GM21737 (cell line): Measurements from ENCODE around the gene NCBP2.
"Not testable (repeated sequence)": the region's sequence is repeated elsewhere in the genome, so short reads cannot be mapped to it uniquely, and the experiment has no call there.

Experiments used
- ATAC-seq: cut with Tn5 transposase; IDR thresholded peaks from one replicate; pipeline ENCODE4 v1.9.1; 2021; ENCODE audit warnings: mild to moderate bottlenecking, moderate library complexity; ENCODE audit not compliant: unreplicated experiment

NCBP2 gene

DNA sequence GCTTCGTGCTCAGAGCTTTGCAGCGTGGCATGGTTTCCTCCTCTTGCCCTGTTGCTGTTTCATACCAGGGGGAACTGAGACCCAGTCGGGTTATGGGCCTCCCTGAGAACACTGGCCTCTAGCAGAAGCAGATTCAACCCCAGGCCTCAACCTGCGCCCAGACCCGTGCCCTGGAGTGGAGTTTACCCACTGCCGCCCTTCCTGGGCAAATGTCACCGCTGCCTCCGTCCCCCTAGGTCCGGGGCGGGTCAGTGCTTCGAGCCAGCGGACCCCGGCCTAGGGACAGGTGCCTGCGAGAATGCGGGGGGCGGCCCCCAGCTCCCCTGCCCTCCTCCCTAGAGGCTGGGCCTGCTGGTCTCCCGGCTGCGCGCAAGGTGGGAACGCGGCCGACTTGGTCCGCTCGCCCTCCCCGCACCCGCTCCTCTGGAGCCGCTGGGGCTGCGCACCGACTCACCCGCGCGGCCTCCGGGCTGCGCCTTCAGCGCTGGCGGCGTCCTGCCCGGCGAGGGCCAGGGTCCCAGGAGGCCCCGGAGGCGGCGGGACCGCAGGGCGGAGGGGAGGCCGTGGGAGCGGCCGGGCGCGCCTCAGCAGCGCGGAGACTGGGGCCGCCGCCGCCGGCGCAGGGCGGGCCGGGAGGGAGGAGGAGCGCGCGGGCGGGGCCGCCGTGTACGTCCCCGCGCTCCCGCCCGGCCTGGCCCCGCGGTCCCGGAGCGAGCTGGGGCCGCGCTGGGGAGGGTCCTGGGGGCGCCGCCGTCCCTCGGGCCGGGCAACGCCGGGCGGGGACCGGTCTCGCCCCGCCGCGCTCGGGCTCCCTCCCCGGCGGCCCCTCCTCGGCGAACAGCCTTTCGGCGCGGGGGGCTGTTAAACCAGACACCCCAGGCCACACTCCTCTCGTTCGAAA lies 26.2 kb upstream of the NCBP2 start, which contains the start of gene PIGZ:
PIGZ (minus strand) TSS at position 601 of the 901 bp plus-strand sequence. CDS start 16,802 bp downstream, outside the sequence.
- ATAC-seq = peak; percentile 63

DNA sequence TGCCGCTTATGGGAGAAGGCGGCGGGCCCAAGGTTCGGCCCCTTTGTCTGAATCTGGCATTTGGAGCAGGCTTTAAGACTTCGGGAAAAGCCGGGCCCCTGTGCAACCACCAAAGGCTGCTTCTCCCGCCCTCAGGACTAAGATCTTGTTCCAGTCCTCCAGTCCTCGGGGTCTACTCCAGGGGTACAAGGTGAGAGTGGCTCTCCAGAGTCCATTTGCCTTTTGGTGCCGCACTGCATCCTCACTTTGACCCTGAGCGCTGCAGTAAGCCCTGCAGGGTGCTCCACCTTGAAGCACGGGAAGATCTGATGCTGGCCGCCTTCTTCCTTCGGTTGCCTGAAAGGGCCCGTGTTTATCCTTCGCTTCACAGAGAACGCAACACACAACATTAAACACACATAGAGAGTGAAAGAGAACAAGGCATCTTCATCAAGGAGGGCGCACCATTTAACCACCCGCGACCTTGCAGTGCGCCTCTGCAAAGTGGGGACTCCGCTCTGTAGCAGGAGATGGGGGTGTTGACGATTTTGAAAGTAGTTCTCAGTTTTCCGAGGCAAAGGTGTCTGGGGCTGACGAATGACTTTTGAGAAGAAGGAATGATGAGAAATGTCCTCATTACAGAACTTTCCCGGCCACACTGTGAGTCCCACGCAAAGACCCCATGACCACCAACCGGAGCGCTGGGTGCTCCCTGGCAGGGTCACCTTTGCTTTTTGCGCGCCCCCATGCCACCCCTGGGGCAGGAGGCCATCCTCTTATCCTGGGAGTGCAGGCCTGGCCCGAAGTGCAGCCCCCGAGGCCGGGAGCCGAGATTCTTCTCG lies 25.3 kb upstream of the NCBP2 start:
- no peak for ATAC-seq

DNA sequence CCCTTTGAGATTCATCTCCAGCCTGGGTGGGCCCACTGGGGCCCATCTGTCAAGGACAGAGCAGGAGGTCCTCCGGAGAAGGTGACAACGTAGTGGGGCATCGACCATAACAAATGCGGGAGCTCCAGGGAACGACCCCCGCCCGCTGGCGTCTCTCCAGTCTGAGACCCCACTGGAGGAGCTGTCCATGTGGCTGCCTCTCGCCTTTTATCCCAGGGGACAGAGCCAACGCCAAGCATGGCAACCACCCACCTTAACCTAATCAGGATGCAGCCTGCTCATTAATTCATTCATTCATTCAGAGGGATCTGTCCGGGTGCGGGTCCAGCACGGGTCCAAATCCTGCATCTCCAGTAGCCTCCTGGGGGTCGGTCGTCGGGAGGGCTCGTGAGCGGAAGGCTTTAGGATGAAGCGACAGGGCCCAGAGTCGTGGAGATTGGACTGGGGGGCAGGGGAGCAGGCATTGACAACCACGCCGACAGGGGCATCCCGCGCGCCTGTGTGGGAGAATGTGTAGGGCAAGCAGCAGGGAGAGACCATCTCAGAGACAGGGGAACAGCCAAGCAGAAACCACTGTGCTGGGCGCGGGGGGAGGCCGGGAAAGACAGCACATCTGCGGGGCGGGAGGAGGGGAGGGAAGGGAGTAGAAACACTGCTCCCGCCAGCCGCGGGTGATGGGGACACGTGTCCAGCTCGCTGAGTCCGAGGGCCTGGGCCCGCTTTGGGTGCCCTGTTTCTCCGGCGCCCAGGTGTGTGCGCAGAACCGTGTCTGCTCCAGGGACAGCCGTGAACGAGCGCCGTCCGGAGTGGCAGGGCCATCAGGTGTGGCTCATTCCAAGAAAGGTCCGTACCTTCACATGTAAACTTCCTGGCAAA lies 24.4 kb upstream of the NCBP2 start:
- no peak for ATAC-seq

DNA sequence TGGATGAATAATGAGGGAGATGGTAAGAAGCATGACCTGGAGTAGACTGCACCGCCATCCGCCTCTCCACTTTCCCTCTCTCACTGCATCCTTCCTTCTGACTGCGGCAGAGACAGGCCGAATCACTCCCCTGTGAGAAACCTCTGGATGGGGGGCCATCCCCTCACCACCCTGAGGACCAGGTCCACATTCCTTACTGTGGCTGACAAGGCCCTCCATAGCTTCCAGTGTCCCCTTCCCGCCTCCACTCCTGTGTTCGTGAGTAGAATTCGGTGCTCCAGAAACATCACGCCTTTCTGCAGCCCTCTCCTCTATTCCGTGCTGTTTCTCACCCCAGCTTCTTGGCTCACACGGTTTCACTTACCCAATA lies 23.5 kb upstream of the NCBP2 start:
- no peak for ATAC-seq

DNA sequence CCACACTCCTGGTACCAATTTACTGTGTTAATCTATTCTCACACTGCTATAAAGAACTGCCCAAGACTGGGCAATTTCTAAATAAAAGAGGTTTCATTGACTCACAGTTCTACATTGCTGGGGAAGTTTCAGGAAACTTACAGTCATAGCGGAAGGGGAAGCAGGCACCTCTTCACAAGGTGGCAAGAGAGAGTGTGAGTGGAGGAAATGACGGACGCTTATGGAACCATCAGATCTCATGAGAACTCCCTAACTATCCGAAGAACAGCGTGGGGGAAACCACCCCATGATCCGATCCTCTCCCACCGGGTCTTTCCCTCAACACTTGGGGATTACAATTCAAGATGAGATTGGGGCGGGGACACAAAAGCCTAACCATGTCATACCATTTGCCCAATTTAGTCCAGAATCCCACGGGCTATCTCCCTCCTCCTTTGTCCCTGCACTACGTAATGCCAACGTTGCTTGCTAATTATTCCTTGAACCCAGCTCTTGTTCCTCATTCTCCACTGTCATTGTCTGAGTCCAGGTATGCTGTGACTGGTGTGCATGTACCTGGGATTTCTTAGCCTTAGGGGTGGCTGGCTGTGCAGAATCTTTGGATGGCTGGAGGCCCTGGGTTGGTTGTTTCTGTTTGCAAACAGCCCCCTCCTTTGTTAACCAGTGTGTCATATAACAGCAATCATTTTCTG lies 22.9 kb upstream of the NCBP2 start:
- ATAC-seq = no peak

DNA sequence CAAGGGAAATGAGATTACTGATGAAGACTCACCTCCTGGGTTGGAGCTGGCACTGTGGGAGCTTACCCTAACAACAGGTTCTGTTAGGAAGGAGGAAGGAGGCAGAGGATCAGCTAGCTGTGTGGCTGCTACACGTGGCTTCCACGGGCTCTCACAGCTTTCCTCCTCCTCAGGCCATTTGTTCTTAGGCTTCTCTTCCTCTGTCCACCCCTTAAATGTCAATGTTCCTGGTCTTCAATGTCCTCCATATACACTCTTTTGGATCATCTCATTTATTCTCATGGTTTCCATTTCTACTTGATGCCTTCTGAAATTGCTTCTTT lies 21.3 kb upstream of the NCBP2 start:
- ATAC-seq = no peak

DNA sequence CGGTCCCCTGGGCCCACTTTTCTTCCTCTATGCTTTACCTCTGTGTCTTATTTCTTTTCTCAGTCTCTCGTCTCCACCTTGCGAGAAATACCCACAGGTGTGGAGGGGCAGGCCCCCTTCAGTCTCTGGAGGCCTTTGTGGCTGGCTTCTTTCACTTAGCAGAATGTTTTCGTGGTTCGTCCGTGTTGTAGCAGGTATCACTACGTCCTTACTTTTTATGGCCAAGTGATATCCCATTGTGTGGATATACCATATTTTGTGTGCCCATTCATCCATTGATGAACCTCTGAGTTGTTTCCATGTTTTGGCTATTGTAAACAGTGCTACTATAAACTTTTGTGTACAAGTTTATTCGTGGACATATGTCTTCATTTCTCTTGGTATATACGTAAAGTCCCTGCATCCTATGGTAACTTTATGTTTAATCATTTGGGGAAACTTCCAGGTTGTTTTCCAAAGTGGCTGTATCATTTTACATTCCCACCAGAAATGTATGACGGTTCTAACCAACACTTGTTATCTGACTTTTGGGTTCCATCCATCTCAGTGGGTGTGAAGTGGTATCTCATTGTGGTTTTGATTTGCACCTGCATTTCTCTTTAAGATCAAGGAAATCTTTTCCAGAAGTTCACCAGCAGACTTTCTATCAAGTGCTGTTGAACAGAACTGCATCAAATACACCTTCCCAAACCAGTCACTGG lies 20.8 kb upstream of the NCBP2 start:
- no peak for ATAC-seq

DNA sequence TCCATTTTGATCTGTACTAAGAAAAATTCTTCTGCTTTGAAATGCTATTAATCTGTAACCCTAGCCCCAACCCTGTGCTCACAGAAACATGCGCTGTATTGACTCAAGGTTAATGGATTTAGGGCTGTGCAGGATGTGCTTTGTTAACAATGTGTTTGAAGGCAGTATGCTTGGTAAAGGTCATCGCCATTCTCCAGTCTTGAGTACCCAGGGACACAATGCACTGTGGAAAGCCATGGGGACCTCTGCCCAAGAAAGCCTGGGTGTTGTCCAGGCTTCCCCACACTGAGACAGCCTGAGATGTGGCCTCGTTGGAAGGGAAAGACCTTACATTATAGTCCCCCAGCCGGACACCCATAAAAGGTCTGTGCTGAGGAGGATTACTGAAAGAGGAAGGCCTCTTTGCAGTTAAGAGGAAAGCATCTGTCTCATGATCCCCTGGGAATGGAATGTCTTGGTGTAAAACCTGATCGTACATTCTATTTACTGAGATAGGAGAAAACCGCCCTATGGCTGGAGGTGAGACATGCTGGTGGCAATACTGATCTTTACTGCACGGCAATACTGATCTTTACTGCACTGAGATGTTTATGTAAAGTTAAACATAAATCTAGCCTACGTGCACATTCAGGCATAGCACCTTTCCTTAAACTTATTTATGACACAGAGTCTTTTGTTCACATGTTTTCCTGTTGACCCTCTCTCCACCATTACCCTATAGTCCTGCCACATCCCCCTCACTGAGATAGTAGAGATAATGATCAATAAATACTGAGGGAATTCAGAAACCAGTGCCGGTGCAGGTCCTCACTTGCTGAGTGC lies 20.0 kb upstream of the NCBP2 start:
- no peak for ATAC-seq

DNA sequence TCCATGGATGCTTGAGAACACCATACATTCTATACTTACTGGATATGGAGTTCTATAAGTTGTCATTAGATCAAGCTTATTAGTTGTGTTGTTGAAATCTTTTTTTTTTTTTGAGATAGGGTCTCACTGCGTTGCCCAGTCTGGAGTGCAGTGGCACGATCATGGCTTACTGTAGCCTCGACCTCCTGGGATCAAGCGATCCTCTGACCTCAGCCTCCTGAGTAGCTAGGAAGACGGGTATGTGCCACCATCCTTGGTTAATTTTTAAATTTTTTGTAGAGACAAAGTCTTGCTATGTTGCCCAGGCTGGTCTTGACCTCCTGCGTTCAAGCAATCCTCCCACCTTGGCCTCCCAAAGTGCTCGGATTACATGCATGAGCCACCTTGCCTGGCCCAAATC lies 12.5 kb upstream of the NCBP2 start:
- ATAC-seq = no peak

DNA sequence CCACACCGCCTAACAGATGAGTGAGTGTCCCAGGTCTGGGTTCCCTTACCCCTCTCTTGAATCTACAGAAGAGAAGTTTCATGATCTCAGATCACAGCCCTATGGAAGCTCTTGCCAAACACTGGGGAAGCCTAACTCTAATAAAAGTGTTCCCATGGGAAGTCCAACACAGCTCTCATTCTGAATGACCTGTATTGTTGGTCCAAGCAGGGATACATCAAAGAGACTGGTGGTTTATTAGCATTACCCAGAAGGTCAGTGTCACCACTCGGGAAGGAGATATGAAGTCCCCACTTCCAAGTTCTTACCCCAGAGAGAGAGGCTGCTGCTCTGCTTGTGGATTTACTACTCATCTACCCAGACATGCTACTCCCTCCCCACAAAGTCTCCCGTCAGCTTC lies 9.0 kb upstream of the NCBP2 start:
- no peak for ATAC-seq

DNA sequence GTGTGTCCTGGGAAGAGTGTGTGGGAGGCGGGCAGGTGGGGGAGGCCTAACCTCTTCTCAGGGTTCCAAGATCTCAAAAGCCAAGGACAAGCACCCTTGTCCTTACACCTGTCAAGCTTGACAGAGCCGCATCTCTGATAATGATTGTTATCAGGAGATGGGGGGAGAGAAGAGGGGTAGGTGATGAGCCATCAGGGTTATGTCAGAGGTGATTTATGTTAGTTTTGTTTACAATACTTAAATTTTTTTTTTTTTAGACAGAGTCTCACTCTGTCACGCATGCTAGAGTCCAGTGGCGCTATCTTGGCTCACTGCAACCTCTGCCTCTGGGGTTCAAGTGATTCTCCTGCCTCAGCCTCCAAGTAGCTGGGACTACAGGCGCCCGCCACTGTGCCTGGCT lies 7.4 kb upstream of the NCBP2 start:
- ATAC-seq = no peak

DNA sequence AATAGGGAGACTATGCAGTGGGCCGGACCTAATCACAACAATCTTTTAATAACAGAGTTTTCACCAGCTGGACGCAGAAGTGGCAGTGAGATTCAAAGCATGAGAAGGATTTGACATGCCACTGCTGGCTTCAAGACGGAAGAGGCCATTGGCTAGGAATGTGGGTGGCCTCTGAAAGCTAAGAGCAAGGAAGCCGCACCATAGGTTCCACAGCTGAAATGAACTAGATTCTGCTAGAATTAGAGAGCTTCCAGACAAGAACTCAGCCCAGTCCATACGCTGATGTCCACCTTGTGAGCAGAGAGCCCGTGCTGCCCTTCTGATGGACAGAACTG lies 6.9 kb upstream of the NCBP2 start:
- ATAC-seq = no peak

DNA sequence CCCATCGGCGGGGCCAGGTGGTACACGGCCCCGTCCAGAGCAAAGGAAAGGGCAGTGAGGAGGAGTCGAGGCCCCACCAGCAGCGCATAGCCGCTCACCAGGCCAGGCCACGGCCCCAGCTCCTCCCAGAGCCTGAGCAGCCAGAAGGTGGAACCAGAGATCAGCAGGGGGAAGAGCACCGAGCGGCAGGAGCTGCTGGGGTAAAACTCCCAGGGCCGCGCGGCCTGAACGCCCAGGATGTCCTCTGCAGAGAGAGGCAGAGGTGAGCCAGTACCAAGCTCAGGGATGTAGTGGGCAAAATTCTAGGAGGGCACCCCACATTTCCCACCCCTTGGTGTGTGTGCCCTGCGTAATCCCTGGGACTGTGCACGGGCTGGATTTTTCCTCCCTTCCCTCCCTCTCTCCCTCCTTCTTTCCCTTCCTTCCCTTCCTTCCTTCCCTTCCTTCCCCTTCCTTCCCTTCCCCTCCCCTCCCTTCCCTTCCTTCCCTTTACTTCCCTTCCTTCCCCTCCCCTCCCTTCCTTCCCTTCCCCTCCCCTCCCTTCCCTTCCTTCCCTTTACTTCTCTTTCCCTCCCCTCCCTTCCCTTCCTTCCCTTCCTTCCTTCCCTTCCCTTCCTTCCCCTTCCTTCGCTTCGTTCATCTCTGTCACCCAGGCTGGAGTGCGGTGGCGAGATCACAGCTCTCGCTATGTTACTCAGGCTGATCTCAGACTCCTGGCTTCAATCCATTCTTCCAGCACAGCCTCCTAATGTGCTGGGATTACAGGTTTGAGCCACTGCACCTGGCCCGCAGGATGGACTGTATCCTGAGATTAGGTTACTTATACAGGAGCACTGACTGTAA lies 6.3 kb upstream of the NCBP2 start:
- no peak for ATAC-seq

DNA sequence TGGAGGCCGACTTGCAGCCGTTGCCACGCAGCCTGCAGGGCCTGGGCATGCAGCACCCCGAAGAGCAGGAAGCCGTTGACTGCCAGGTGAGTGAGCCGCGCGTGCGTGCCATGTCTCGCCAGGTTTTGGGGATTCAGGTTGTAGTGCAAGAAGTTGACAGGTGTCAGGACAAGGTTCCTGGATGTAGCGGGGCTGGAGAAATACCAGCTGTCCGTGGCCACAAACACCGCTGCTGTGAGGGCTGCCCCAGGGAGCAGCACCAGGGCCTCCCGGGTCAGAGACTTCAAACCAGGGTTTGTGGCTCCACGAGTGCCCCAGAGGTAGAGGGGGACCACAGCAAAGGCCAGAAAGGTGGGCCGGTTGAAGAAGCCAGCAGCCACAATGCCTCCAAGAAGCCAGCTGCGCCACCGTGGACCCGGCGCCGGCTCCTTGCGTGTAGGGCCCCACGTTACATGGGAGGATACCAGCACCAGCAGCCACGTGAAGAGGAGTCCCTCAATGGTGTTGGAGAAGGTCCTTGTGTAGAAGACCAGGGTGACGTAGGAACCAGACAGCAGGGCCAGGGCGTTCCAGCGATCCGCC lies 5.6 kb upstream of the NCBP2 start:
- ATAC-seq = no peak

DNA sequence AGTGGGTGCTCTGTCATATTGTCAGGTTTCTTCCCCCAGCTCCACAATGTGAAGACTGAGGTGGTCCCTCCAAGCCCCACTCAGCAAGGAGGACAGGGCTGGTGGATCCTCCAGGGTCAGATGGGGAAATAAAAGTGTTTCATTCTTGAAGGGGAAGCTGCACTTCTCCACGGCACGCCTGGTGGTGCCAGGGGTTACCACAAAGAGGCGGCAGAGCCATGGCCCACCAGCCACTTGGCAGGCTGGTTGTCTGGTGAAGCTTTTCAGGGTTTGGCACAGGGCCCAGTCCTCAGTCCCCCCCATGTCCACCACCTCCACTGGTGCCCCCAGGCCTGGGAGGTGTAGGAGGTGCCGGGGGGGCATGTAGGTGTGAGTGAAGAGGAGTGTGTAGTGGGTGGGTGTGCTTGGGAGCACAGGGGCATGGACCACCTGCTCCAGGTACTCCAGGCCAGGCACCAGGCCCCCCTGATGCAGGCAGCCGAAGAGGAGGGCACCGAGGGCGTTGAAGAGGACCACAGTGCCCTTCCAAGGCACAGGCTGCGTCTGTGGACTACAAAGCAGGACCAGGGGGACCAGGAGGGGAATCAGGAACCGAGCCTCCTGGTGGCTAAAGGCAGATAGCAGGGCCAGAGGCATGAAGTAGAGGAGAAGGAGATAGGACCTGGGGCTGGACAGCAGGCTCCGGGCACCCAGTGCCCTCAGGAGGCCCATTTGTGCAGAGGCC lies 5.0 kb upstream of the NCBP2 start:
- no peak for ATAC-seq

DNA sequence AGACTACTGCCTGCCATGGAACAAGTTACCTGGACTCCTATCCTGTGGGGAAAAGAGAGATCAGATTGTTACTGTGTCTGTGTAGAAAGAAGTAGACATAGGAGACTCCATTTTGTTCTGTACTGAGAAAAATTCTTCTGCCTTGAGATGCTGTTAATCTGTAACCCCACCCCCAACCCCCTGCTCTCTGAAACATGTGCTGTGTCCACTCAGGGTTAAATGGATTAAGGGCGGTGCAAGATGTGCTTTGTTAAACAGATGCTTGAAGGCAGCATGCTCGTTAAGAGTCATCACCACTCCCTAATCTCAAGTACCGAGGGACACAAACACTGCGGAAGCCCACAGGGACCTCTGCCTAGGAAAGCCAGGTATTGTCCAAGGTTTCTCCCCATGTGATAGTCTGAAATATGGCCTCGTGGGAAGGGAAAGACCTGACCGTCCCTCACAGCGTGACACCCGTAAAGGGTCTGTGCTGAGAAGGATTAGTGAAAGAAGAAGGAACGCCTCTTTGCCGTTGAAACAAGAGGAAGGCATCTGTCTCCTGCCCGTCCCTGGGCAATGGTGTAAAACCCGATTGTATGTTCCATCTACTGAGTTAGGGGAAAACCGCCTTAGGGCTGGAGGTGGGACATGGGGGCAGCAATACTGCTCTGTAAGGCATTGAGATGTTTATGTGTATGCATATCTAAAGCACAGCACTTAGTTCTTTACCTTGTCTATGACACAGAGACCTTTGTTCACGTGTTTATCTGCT lies 1.9 kb upstream of the NCBP2 start:
- not testable (repeated sequence) for ATAC-seq

DNA sequence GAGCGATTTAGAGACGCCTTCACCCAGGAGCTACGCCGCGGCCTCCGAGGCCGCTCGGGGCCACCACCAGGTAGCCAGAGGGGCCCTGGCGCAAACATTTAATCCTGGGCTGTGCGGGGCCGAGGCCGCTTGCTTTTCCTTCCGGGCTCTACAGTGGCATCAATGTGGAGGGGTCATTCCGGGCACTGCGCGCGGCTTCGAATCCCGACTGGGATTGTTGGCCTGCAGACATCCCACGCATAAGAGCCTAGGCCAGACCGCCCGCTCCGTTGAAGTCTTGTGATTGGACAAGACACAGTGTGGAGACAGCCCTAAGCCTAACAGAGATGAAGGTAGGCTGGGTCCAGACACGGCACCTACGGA lies 568 bp upstream of the NCBP2 start:
- ATAC-seq = peak; percentile 11
